Activated CD4-positive, alpha-beta T cell treated with anti-CD3 and anti-CD28 coated beads, Interleukin-2, amount 10 ng/mL, durations not matched to agents 7 days and 5 days (primary cell): ENCODE results near the gene HPX. TPM values are rescaled to one million over a fixed set of nuclear protein-coding genes. Genes with fewer than 3 reads are reported as not detected.
A peak's percentile ranks its signal among the peaks of the same experiment; 100 is the strongest.

ENCODE experiments used
- CTCF ChIA-PET: fragments of 350-600 bp; sonication (Branson Sonifier 250); formaldehyde crosslinking; loops from one replicate; lab custom pipeline; 2021; ENCODE audit warnings: antibody characterized with exemption; lab: Charles Lee
- POLR2A ChIA-PET: fragments of 350-600 bp; sonication (Branson Sonifier 250); formaldehyde crosslinking; loops from one replicate; lab custom pipeline; 2021; ENCODE audit warnings: antibody characterized with exemption; lab: Charles Lee
- DNase-seq: peaks from one replicate; pipeline ENCODE4 v3.0.0-alpha.2; 2020
- H3K27ac Mint-ChIP-seq: one replicate; pipeline ENCODE4 v1.8.0; 2021; ENCODE audit warnings: mild to moderate bottlenecking, moderate library complexity, mixed read lengths
- H3K27me3 Mint-ChIP-seq: one replicate; pipeline ENCODE4 v1.8.0; 2021; ENCODE audit warnings: mixed read lengths
- H3K36me3 Mint-ChIP-seq: one replicate; pipeline ENCODE4 v1.8.0; 2021; ENCODE audit warnings: low read depth, mixed read lengths
- H3K4me1 Mint-ChIP-seq: one replicate; pipeline ENCODE4 v1.8.0; 2021; ENCODE audit warnings: mixed read lengths
- H3K4me3 Mint-ChIP-seq: one replicate; pipeline ENCODE4 v1.8.0; 2021; ENCODE audit warnings: mild to moderate bottlenecking, moderate library complexity, mixed read lengths
- H3K9me3 Mint-ChIP-seq: one replicate; pipeline ENCODE4 v1.8.0; 2021; ENCODE audit warnings: mixed read lengths
- total RNA-seq, 2 experiments: library from RNA; stranded (reverse); gene quantifications; one replicate each; pipeline ENCODE4 v1.2.3, GENCODE V29; 2021

The HPX gene
- under 1 TPM in 1 of 2 experiments, not detected in 1; 0.35 TPM for total RNA-seq

DNA sequence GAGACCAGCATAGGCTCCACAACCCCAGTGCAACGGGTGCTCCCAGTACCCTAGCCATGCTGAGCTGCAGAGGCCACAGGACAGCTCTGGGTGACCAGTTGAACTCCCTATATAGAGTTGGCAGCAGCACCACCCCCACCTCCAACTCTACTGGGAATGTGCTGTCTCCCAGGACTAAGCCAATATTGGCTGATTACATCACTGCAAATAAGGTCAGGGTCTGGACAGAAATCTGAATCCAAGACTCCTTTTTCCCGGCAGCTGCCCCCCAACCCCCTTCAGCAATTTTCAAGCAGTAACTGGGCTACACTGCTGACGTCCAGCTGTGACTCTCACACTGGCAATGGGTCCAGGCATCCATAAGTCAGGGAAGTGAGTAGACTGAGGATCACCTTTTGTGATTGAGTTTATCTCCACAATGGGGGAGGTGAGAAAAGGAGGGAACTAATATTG lies at the start of gene HPX:
Gene HPX (minus strand): TSS at position 82 of the 453 bp plus-strand sequence. CDS start 24 bp downstream, at position 58.
- POLR2A ChIA-PET = no interaction called here
- no peak for DNase-seq
- CTCF ChIA-PET = interaction anchor here (0.9 to 2.6 kb wide), 6 partner anchors 9 to 78 kb away, joined by 3 to 17 read pairs (median 4); no protein-coding TSS in a partner anchor
- Mint-ChIP-seq H3K27ac (no peak within 1 kb of the TSS), H3K36me3 (no peaks in the 10 kb centered on the region), H3K4me1 (peaks cover 3% of the 10 kb centered on the region), H3K27me3 (peaks cover 2% of the 10 kb centered on the region), H3K4me3 (no peak within 1 kb of the TSS), H3K9me3 (no peaks in the 10 kb centered on the region)

GRCh38 chr11:6489306-6489705 lies 48.5 kb upstream of the HPX start:
- no peaks in the 10 kb centered on the region for H3K27me3 Mint-ChIP-seq
- peaks cover 17% of the 10 kb centered on the region for H3K36me3 Mint-ChIP-seq
- DNase-seq = no peak
- ChIA-PET POLR2A (no interaction called here), CTCF (interaction anchor here (0.8 to 2.8 kb wide), 3 partner anchors 12 to 120 kb away, joined by 3 to 9 read pairs (median 3); no protein-coding TSS in a partner anchor)
- H3K9me3 Mint-ChIP-seq = no peaks in the 10 kb centered on the region
- no peak overlapping the region for H3K27ac Mint-ChIP-seq
- H3K4me3 Mint-ChIP-seq = no peak overlapping the region
- no peaks in the 10 kb centered on the region for H3K4me1 Mint-ChIP-seq

DNA sequence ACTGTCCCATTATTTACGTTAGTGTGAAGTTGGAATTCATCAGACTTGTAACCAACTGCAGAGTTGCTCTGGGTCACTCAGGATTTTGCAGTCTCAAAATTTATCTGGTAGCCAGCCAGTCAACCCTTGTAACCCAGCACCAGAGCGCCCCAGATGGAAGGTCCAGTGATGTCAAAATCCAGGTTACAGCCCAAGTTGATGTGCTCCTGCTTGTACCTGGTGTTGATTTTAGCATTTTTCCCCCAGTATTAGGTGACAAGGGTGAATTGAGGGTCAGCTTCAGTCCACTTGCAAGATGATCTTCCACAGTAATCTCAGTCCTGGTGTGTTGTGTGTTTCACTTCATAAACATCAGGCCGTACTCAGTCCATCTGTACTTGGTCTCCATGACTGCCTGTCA lies 48.0 kb upstream of the HPX start:
- peaks cover 17% of the 10 kb centered on the region for H3K36me3 Mint-ChIP-seq
- no peaks in the 10 kb centered on the region for H3K9me3 Mint-ChIP-seq
- ChIA-PET CTCF (interaction anchor here (0.8 to 2.8 kb wide), 4 partner anchors 10 to 120 kb away, joined by 3 to 10 read pairs (median 6); no protein-coding TSS in a partner anchor), POLR2A (no interaction called here)
- no peak overlapping the region for H3K4me3 Mint-ChIP-seq
- no peak overlapping the region for H3K27ac Mint-ChIP-seq
- DNase-seq = no peak
- H3K27me3 Mint-ChIP-seq = no peaks in the 10 kb centered on the region
- no peaks in the 10 kb centered on the region for H3K4me1 Mint-ChIP-seq

DNA sequence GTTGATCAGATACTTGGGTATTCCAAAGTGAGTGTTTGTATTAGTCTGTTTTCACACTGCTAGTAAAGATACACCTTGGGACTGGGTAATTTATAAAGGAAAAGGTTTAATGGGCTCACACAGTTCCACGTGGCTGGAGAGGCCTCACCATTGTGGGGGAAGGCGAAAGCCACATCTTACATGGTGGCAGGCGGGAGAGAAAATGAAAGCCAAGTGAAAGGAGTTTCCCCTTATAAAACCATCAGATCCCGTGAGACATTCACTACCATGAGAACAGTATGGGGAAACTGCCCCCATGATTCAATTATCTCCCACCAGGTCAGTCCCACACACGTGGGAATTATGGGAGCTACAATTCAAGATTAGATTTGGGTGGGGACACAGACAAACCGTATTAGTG lies 47.6 kb upstream of the HPX start:
- H3K4me3 Mint-ChIP-seq = no peak overlapping the region
- no peak overlapping the region for H3K27ac Mint-ChIP-seq
- peaks cover 19% of the 10 kb centered on the region for H3K36me3 Mint-ChIP-seq
- ChIA-PET CTCF (interaction anchor here (0.8 to 2.8 kb wide), 4 partner anchors 10 to 121 kb away, joined by 3 to 10 read pairs (median 6); no protein-coding TSS in a partner anchor), POLR2A (interaction anchor here (0.6 kb wide), 1 partner anchor 104 kb away, joined by 3 read pairs; no protein-coding TSS in a partner anchor)
- DNase-seq = no peak
- H3K27me3 Mint-ChIP-seq = no peaks in the 10 kb centered on the region
- no peaks in the 10 kb centered on the region for H3K9me3 Mint-ChIP-seq
- H3K4me1 Mint-ChIP-seq = peaks cover 4% of the 10 kb centered on the region

- peaks cover 15% of the 10 kb centered on the region for H3K4me1 Mint-ChIP-seq
- H3K27ac Mint-ChIP-seq = no peak overlapping the region
- POLR2A ChIA-PET = no interaction called here
- DNase-seq = no peak
- peaks cover 25% of the 10 kb centered on the region for H3K36me3 Mint-ChIP-seq
- H3K9me3 Mint-ChIP-seq = no peaks in the 10 kb centered on the region
- H3K27me3 Mint-ChIP-seq = no peaks in the 10 kb centered on the region
- CTCF ChIA-PET = interaction anchor here (1.3 to 2.7 kb wide), 3 partner anchors 12 to 109 kb away, joined by 3 to 10 read pairs (median 5); no protein-coding TSS in a partner anchor
- no peak overlapping the region for H3K4me3 Mint-ChIP-seq
These were observed 46.2 kb upstream of the HPX start for GRCh38 chr11:6486938-6487337.

DNA sequence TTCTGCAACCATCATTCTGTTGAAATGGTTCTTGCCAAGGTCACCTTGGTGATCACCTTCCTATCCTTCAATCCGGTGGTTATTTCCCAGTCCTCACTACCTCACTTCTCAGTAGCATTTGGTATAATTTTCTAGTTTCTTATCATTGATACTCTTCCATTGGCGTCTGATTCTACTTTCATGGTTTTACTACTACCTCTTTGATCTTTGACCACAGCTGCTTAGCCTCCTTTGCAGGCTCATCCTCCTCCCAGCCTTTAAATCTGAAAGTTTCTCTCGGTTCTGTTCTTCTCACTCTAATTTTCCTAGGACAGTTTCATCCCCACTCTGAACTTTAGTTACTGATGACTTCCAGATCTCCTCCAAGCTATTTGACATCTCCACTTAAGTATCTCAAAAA lies 45.5 kb upstream of the HPX start:
- Mint-ChIP-seq H3K9me3 (no peaks in the 10 kb centered on the region), H3K27me3 (no peaks in the 10 kb centered on the region), H3K4me1 (peaks cover 15% of the 10 kb centered on the region), H3K4me3 (no peak overlapping the region), H3K27ac (no peak overlapping the region), H3K36me3 (peaks cover 21% of the 10 kb centered on the region)
- ChIA-PET POLR2A (no interaction called here), CTCF (interaction anchor here (1.3 to 2.7 kb wide), 3 partner anchors 12 to 108 kb away, joined by 3 to 10 read pairs (median 5); no protein-coding TSS in a partner anchor)
- no peak for DNase-seq

DNA sequence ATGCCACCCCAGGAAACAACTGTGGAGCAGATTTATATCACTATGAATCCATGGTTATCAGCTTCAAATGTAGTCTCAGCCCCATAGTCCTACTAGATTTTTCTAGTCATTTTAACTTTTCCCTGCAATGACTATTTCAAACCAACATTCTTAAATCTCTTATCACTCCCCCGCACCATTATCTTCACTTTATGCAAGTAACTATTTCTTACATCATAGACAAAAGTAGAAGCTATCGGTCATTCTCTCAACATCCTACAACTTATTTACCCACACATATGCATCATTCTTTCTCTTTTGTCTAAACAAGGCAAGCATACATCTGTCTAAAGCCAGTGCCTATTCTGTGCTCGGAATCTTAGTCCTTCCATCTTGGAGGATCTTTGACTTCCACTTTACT lies 44.9 kb upstream of the HPX start:
- Mint-ChIP-seq H3K27ac (no peak overlapping the region), H3K9me3 (no peaks in the 10 kb centered on the region), H3K36me3 (peaks cover 21% of the 10 kb centered on the region), H3K4me3 (no peak overlapping the region), H3K27me3 (no peaks in the 10 kb centered on the region), H3K4me1 (peaks cover 21% of the 10 kb centered on the region)
- no peak for DNase-seq
- POLR2A ChIA-PET = no interaction called here
- CTCF ChIA-PET = interaction anchor here (0.8 to 1.6 kb wide), 3 partner anchors 9 to 108 kb away, joined by 3 to 5 read pairs (median 4); no protein-coding TSS in a partner anchor

DNA sequence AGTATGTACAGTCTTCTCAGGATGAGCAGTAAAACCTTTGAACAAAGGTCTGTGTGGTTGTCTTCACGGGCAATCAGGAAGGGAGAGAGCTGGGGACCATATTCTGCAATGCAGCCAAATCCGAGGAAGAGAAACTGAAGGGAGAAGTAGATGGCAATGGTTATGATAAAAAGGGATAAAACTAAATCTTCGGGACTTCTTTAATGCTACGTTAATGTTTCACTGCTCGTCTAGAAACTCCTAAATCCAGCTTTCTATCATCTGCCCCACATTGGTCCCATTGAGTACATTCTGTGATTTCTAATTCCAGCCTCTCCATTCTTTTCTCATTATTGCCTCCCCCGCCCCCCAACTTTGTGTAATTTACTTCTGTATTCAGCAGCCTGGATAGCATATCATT lies 42.2 kb upstream of the HPX start:
- Mint-ChIP-seq H3K4me3 (peak overlapping the region; percentile 82), H3K9me3 (no peaks in the 10 kb centered on the region), H3K27ac (peak overlapping the region; percentile 93), H3K27me3 (no peaks in the 10 kb centered on the region), H3K4me1 (peaks cover 37% of the 10 kb centered on the region), H3K36me3 (peaks cover 19% of the 10 kb centered on the region)
- DNase-seq = no peak
- ChIA-PET CTCF (interaction anchor here (1.0 to 2.3 kb wide), 3 partner anchors 15 to 200 kb away, joined by 5 to 14 read pairs (median 12); partner anchors contain the start of genes DNHD1 and MRPL17), POLR2A (no interaction called here)

- DNase-seq = no peak
- Mint-ChIP-seq H3K9me3 (no peaks in the 10 kb centered on the region), H3K27ac (peak overlapping the region; percentile 93), H3K36me3 (peaks cover 23% of the 10 kb centered on the region), H3K4me3 (peak overlapping the region; percentile 82), H3K27me3 (no peaks in the 10 kb centered on the region), H3K4me1 (peaks cover 37% of the 10 kb centered on the region)
- CTCF ChIA-PET = interaction anchor here (1.0 to 2.3 kb wide), 6 partner anchors 12 to 201 kb away, joined by 3 to 14 read pairs (median 5); partner anchors contain the start of genes DNHD1 and MRPL17
- POLR2A ChIA-PET = no interaction called here
These were observed 41.7 kb upstream of the HPX start for GRCh38 chr11:6482441-6482840.

DNA sequence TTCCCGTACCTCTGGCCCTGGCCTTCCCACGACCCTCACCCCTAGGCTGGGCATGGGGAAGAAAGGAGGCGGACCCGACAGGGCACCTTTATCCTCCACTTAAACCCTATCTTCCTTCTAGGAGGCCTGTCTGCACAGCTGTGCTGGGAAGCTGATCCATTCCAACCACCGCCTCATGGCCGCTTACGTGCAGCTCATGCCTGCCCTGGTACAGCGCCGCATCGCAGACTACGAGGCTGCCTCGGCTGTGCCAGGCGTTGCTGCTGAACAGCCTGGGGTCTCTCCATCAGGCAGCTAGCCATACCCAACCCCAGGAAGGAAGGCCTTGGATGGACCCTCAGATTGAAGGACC lies 41.1 kb upstream of the HPX start:
- H3K27me3 Mint-ChIP-seq = no peaks in the 10 kb centered on the region
- CTCF ChIA-PET = interaction anchor here (0.8 to 2.3 kb wide), 10 partner anchors 10 to 112 kb away, joined by 3 to 14 read pairs (median 4); partner anchors contain the start of gene DNHD1
- H3K4me1 Mint-ChIP-seq = peaks cover 37% of the 10 kb centered on the region

DNA sequence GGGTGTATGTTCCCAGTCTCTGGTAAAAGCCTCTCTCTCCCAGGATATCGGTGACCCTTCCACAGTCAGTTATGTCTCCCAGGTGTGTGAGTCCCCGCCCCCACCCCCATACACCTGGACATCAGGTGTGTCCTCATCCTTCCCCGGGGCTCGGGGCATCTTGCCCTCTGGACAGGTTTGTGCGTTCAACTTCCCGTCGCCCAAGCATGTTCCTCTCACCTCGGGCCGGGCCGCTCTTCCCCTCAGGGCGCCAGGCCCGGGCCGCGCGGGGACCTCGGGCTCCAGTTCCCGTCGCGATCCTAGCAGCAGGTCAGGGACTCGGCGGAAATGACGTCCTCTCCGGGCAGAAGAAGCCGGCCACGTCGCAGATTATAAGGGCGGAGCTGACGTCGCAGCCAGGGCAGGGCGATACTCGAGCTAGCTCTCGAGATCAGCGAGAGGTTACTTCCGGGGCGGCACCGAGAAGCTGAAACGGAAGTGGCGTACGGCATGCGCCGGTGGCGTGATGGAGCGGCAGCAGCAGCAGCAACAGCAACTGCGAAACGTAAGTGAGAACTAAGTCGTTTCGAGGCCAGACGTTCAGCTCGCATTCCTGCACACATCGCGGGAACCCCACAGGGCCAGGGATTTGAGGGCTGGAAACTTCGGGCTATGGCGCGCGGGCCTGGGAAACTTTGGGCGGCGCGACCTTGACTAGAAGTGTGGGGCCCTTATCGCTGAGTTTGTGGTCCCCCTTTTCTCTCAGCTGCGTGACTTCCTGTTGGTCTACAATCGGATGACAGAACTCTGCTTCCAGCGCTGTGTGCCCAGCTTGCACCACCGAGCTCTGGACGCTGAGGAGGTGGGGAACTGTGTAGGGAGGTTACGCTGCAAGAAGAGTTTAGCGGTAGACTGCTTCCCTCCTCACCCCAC lies 40.5 kb upstream of the HPX start, which contains the start of the genes ARFIP2 and TIMM10B:
Gene ARFIP2 (minus strand): TSS at position 320 of the 912 bp plus-strand sequence. CDS start 910 bp downstream, outside the sequence.
Gene TIMM10B (plus strand): TSS at position 490 of the 912 bp plus-strand sequence. CDS start 16 bp downstream, at position 506.
- Mint-ChIP-seq H3K27ac (peak within 1 kb of the TSS; percentile 93), H3K36me3 (peaks cover 30% of the 10 kb centered on the region), H3K4me1 (peaks cover 37% of the 10 kb centered on the region), H3K4me3 (peak within 1 kb of the TSS; percentile 82), H3K27me3 (no peaks in the 10 kb centered on the region), H3K9me3 (no peaks in the 10 kb centered on the region)
- CTCF ChIA-PET = interaction anchor here (0.8 to 2.3 kb wide), 9 partner anchors 10 to 113 kb away, joined by 3 to 12 read pairs (median 3); partner anchors contain the start of gene DNHD1
- peak; percentile 98 for DNase-seq
- POLR2A ChIA-PET = interaction anchor here (0.6 kb wide), 3 partner anchors 15 to 138 kb away, joined by 3 to 4 read pairs (median 3); partner anchors contain the start of gene TPP1

More for the DNA sequence above, 41.1 kb upstream of the HPX start:
- POLR2A ChIA-PET = interaction anchor here (0.6 kb wide), 2 partner anchors 14 to 118 kb away, joined by 3 to 4 read pairs; no protein-coding TSS in a partner anchor
- peak overlapping the region; percentile 82 for H3K4me3 Mint-ChIP-seq
- H3K9me3 Mint-ChIP-seq = no peaks in the 10 kb centered on the region
- no peak for DNase-seq
- peak overlapping the region; percentile 93 for H3K27ac Mint-ChIP-seq
- peaks cover 27% of the 10 kb centered on the region for H3K36me3 Mint-ChIP-seq

- ChIA-PET CTCF (no interaction called here), POLR2A (no interaction called here)
- H3K4me3 Mint-ChIP-seq = peak overlapping the region; percentile 82
- no peak for DNase-seq
- H3K27me3 Mint-ChIP-seq = no peaks in the 10 kb centered on the region
- H3K27ac Mint-ChIP-seq = peak overlapping the region; percentile 93
- H3K36me3 Mint-ChIP-seq = peaks cover 30% of the 10 kb centered on the region
- H3K4me1 Mint-ChIP-seq = peaks cover 37% of the 10 kb centered on the region
- no peaks in the 10 kb centered on the region for H3K9me3 Mint-ChIP-seq
These were observed 39.6 kb upstream of the HPX start for GRCh38 chr11:6480299-6480914.
